Nephron progenitor cell (in vitro differentiated cells): ENCODE measurements around the gene ATP10D.

Source experiments
- DNase-seq: peaks from one replicate; pipeline ENCODE4 v3.0.0; 2021
- H3K27ac Mint-ChIP-seq: 2 replicates; pipeline ENCODE4 v1.8.0; 2021; ENCODE audit warnings: mild to moderate bottlenecking, moderate library complexity, mixed read lengths
- H3K27me3 Mint-ChIP-seq: 2 replicates; pipeline ENCODE4 v1.8.0; 2021; ENCODE audit warnings: mild to moderate bottlenecking, low read depth, mixed read lengths; ENCODE audit not compliant: poor library complexity
- H3K36me3 Mint-ChIP-seq: 2 replicates; pipeline ENCODE4 v1.8.0; 2021; ENCODE audit warnings: low read depth, mixed read lengths
- H3K4me1 Mint-ChIP-seq: 2 replicates; pipeline ENCODE4 v1.8.0; 2021; ENCODE audit warnings: mixed read lengths
- H3K4me3 Mint-ChIP-seq: 2 replicates; pipeline ENCODE4 v1.8.0; 2021; ENCODE audit warnings: mild to moderate bottlenecking, moderate library complexity, mixed read lengths
- H3K9me3 Mint-ChIP-seq: 2 replicates; pipeline ENCODE4 v1.8.0; 2021; ENCODE audit warnings: mild to moderate bottlenecking, moderate library complexity, mixed read lengths
- CTCF ChIP-seq: fragments of 200-600 bp; sonication (generic); IDR thresholded peaks from 2 replicates; pipeline ENCODE4 v1.5.0; 2021; ENCODE audit warnings: antibody characterized with exemption

The ATP10D gene

GRCh38 chr4:47631161-47631560, 146.1 kb downstream of the ATP10D start:
- H3K27me3 Mint-ChIP-seq, result peaks cover 8% of the 10 kb centered on the region
- no peak overlapping the region for H3K27ac Mint-ChIP-seq
- H3K4me3 Mint-ChIP-seq, result no peak overlapping the region
- no peaks in the 10 kb centered on the region for H3K36me3 Mint-ChIP-seq
- no peak for DNase-seq
- TF ChIP-seq CTCF, result no peak
- peaks cover 3% of the 10 kb centered on the region for H3K9me3 Mint-ChIP-seq
- H3K4me1 Mint-ChIP-seq, result peaks cover 8% of the 10 kb centered on the region

- H3K4me1 Mint-ChIP-seq, result peaks cover 25% of the 10 kb centered on the region
- TF ChIP-seq CTCF, result no peak
- peaks cover 27% of the 10 kb centered on the region for H3K9me3 Mint-ChIP-seq
- peaks cover 5% of the 10 kb centered on the region for H3K36me3 Mint-ChIP-seq
- H3K27ac Mint-ChIP-seq, result no peak overlapping the region
- H3K4me3 Mint-ChIP-seq, result no peak overlapping the region
- DNase-seq, result no peak
- H3K27me3 Mint-ChIP-seq, result peaks cover 6% of the 10 kb centered on the region
Observed at GRCh38 chr4:47639531-47639930, 154.5 kb downstream of the ATP10D start.

GRCh38 chr4:47640911-47641310, 155.8 kb downstream of the ATP10D start:
- no peak for TF ChIP-seq CTCF
- Mint-ChIP-seq H3K4me3 (no peak overlapping the region), H3K4me1 (peaks cover 25% of the 10 kb centered on the region), H3K27me3 (peaks cover 3% of the 10 kb centered on the region), H3K36me3 (peaks cover 5% of the 10 kb centered on the region), H3K9me3 (peaks cover 26% of the 10 kb centered on the region), H3K27ac (no peak overlapping the region)
- DNase-seq, result no peak

DNA sequence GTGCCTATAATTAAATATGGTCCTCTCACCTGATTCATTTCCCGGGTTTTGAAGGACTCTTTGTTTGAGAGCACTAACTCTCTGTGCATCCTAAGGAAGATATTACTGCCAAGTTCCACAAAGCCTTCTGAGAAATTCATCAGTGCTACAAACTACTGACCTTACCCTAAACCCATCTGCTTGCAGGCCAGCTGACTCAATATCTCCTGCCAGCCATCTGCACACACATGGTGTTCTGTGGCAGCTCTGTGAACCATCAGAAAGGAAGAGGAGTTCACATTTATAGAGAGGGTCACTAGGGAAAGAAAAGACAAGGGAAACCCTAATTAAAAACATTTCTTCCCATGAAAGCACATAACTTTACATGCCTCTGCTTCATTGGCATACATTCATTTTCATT, 156.7 kb downstream of the ATP10D start:
- Mint-ChIP-seq H3K36me3 (peaks cover 4% of the 10 kb centered on the region), H3K27ac (no peak overlapping the region), H3K4me3 (no peak overlapping the region), H3K27me3 (peaks cover 3% of the 10 kb centered on the region), H3K4me1 (peaks cover 25% of the 10 kb centered on the region), H3K9me3 (peaks cover 17% of the 10 kb centered on the region)
- no peak for TF ChIP-seq CTCF
- DNase-seq, result no peak

DNA sequence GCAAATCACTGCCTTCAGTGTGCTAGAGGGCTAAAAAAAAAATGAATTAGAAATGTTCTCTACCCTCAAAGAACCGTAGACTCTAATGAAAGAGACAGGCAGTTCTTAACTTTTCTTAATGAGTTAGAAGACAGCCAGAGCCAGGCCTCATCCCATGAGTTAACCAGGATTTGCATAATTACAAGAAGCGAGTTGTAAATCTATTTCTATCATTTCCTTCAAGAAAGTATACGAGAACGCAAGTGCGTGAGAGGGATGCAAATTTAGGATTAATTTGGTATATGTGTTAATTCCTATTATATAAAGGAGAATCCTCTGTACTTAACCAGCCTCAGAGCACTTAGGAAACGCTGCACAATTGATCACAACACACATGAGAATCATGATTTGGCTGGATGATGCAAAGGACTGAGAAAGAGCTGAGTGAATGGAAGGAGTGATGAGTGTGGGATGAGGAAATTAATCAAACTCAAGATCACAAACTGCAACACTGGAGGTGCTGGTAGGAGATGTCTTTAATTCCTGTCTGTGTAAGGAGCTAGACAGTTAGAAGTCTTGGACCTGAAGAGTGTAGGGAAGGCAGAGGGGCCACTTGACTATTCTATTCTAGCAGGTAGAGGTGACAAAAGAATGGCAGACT, 157.2 kb downstream of the ATP10D start:
- DNase-seq, result no peak
- no peak overlapping the region for H3K4me3 Mint-ChIP-seq
- TF ChIP-seq CTCF, result no peak
- peaks cover 3% of the 10 kb centered on the region for H3K27me3 Mint-ChIP-seq
- H3K36me3 Mint-ChIP-seq, result no peaks in the 10 kb centered on the region
- H3K9me3 Mint-ChIP-seq, result peaks cover 12% of the 10 kb centered on the region
- H3K4me1 Mint-ChIP-seq, result peaks cover 25% of the 10 kb centered on the region
- peak overlapping the region; percentile 53 for H3K27ac Mint-ChIP-seq
